Measurements from ENCODE around the gene AJM1.
"Not testable (repeated sequence)": the region's sequence is repeated elsewhere in the genome, so short reads cannot be mapped to it uniquely, and the experiment has no call there.

Gene AJM1

DNA sequence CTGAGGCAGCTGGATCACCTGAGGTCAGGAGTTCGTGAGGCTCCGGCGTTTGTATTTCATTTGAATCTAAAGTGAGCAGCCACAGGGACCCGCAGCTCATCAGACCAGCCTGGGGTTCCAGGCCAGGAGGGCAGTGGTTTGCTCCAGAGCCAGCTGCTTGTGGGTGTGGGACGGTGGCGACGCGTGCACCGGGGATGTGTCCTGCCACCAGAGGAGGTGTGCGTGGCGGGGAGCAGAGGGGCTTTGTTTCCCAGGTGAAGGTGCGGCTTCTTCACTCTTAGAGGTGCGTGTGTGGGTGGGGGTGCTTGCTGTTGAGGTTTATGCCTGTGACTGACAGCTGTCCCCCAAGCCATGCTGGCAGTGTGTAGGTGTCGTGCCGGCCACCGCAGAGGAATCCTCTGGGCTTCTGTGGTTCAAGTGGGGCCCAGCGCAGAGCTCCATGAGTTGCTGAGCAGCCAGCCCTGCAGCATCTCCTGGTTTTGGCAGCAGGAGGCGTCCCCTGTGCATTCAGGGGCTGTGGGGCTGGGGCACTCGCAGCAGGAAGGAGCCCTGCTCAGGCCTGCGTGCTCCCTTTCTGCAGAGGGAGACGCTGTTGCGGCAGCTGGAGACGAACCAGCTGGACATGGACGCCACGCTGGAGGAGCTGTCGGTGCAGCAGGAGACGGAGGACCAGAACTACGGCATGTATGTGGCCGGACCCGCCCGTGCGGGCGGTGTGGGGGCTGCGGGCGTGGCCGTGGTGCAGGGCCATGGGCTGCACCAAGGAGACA lies 6.9 kb upstream of the AJM1 start:
- no peak overlapping the region for H3K4me3 ChIP-seq (ENCODE audit: control insufficient read depth, low read depth, low read length)
- TF ChIP-seq, protein P1, sequence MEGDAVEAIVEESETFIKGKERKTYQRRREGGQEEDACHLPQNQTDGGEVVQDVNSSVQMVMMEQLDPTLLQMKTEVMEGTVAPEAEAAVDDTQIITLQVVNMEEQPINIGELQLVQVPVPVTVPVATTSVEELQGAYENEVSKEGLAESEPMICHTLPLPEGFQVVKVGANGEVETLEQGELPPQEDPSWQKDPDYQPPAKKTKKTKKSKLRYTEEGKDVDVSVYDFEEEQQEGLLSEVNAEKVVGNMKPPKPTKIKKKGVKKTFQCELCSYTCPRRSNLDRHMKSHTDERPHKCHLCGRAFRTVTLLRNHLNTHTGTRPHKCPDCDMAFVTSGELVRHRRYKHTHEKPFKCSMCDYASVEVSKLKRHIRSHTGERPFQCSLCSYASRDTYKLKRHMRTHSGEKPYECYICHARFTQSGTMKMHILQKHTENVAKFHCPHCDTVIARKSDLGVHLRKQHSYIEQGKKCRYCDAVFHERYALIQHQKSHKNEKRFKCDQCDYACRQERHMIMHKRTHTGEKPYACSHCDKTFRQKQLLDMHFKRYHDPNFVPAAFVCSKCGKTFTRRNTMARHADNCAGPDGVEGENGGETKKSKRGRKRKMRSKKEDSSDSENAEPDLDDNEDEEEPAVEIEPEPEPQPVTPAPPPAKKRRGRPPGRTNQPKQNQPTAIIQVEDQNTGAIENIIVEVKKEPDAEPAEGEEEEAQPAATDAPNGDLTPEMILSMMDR (IDR thresholded peaks at IDR 0.05; ENCODE audit: control insufficient read depth, insufficient read depth, low read depth, low read length, missing control alignments) = no peak
- no peak for DNase-seq (ENCODE audit: low read depth)

DNA sequence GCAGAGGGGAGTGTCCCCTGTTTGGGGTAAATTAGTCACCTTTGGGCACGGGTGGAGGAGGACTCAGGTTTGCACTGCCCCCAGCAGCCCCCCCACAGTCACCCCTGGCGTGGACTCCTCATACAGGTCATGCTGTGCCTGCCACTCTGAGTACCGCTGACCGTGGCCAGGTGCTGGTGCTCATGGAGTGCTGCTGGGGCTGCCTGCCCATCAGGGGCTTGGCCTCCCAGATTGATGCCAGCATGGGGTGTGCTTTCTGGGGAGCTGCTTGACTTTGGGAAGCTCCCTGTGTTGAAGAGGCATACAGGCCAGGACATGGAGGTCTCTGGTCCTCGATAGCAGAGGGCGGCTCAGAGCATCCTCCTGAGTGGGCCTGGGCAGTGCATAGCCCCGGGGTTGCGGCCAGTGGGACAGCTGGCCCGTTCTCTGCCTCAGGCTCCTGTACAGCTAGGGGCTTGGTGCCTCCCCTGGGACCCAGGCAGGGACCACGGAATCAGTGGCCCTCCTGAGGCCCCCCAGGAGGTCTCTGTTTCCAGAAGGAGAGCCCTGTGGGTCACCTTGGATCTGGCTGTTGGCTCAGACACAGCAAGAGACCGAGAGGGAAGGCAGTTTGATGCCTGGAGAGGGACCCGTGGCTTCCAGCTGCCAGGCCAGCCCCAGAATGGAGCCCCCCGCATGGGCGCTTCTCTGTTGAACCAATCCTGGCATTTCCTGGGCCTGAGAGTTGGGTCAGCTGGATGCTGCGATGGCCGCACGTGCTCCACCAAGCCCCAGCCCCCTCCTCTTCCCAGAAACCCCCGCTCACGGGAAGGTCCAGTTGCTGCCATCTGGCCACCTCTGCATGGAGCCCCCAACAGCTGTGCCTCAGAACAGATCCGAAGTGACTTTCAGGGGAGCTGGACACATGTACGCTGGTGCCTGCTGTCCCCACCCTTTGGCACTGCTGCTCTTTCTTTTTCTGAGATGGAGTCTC lies 6.1 kb upstream of the AJM1 start:
- DNase-seq (ENCODE audit: low read depth) = no peak
- H3K4me3 ChIP-seq (ENCODE audit: control insufficient read depth, low read depth, low read length) = no peak overlapping the region
- TF ChIP-seq, protein P1 (IDR thresholded peaks at IDR 0.05; ENCODE audit: control insufficient read depth, insufficient read depth, low read depth, low read length, missing control alignments) = no peak

DNA sequence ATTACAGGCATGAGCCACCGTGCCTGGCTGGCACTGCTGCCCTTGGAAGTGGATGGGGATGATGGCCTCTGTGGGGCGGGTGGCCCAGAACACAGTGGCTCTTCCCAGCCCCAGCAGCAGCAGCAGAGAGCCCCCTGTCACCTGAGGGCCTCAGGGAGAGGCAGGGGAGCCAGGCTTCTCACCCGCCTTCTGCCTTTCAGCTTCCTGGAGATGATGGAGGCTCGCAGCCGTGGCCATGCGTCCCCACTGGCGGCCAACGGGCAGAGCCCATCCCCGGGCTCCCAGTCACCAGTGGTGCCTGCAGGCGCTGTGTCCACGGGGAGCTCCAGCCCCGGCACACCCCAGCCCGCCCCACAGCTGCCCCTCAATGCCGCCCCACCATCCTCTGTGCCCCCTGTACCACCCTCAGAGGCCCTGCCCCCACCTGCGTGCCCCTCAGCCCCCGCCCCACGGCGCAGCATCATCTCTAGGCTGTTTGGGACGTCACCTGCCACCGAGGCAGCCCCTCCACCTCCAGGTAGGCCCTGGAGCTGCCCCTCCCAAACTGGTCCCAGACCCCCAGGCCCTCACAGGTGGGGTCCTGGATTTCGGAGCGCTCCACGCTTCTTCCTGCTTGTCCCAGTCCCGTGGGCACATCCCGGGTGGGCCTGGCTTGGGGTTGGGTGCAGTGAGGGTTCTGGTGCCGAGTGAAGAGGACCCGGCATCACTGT lies 5.0 kb upstream of the AJM1 start:
- H3K4me3 ChIP-seq (ENCODE audit: control insufficient read depth, low read depth, low read length) = no peak overlapping the region
- TF ChIP-seq, protein P1 (IDR thresholded peaks at IDR 0.05; ENCODE audit: control insufficient read depth, insufficient read depth, low read depth, low read length, missing control alignments) = no peak
- no peak for DNase-seq (ENCODE audit: low read depth)

DNA sequence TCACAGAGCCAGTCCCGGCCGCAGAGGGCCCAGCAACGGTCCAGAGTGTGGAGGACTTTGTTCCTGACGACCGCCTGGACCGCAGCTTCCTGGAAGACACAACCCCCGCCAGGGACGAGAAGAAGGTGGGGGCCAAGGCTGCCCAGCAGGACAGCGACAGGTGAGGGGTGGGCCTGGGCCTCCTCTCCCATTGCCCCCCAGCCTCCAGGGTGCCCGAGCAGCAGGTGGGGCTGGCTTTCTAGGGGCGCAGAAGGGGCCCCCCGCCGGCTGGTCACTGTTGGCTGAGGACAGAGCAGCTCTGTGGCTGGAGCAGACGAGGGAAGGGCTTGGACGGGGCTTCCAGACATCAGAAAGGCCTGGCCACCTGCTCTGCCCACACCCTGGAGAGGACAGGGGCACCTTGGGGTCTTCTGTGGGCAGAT lies 4.4 kb upstream of the AJM1 start:
- H3K4me3 ChIP-seq (ENCODE audit: control insufficient read depth, low read depth, low read length); DNase-seq (ENCODE audit: low read depth): not testable (repeated sequence)

DNA sequence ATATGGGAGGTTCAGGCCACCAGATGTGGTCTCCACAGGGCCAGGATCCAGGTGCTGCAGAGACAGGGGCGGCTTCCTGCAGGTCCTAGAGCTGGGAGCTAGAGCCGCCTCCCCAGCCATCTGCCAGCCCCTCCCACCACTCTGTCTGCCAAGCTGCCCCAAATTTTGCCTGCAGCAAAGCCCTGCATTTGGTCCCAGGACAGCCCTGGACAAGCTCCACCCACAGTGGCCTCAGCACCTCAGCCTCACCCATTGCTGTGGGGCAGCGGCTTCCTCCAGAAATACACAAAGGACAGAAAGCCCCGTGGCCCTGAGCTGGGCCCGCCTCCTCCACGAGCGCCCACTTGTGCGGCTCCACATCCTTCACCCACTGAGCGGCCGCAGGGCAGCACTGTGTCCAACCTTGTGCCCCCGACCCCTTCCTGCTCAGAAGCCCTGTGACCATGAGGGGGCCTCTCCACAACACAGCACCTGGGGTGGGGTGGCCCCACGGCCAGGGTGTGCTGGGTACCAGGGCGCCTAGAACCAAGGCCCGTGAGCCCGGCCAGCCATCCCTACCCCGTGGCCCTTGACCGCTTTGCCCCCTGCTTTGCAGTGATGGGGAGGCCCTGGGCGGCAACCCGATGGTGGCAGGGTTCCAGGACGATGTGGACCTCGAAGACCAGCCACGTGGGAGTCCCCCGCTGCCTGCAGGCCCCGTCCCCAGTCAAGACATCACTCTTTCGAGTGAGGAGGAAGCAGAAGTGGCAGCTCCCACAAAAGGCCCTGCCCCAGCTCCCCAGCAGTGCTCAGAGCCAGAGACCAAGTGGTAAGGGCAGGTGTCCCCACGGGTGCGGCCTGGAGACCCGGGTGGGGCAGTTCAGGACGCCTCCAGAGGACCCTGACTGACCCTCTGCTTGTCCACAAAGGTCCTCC lies 3.7 kb upstream of the AJM1 start:
- H3K4me3 ChIP-seq (ENCODE audit: control insufficient read depth, low read depth, low read length) = no peak overlapping the region
- TF ChIP-seq, protein P1 (IDR thresholded peaks at IDR 0.05; ENCODE audit: control insufficient read depth, insufficient read depth, low read depth, low read length, missing control alignments) = no peak

DNA sequence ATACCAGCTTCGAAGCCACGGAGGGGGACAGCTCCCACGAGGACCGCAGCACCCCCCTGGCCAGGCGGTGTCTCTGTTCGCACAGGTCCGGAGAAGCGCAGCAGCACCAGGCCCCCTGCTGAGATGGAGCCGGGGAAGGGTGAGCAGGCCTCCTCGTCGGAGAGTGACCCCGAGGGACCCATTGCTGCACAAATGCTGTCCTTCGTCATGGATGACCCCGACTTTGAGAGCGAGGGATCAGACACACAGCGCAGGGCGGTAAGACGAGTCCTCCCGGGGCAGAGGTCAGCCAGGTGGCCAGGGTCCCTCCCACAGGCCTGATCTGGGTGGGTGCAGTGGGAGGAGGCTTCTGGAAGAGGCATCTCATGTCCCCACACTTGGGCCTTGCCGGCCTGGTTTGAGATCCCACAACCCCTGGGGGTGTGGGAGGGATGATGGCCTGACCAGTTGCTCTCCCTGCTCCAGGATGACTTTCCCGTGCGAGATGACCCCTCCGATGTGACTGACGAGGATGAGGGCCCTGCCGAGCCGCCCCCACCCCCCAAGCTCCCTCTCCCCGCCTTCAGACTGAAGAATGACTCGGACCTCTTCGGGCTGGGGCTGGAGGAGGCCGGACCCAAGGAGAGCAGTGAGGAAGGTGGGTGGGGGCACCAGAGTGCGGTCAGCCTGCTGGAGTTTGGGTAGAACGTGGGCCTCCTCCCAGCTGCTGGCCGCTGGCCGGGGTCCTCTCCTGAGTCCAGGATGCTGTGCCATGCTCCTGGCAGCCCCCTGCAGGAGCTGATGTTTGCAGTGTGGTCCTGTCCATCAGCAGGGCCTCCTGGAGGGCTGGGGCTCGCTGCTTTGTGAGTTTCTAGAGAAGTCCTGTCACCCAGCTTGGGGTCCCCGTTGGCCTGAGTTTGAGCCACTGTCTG lies 2.8 kb upstream of the AJM1 start:
- no peak overlapping the region for H3K4me3 ChIP-seq (ENCODE audit: control insufficient read depth, low read depth, low read length)
- TF ChIP-seq, protein P1 (IDR thresholded peaks at IDR 0.05; ENCODE audit: control insufficient read depth, insufficient read depth, low read depth, low read length, missing control alignments) = no peak
- DNase-seq (ENCODE audit: low read depth) = no peak

More for the DNA sequence above, 3.7 kb upstream of the AJM1 start:
- no peak for DNase-seq (ENCODE audit: low read depth)
